IPS DF 4.7 (cell line): ENCODE results near the gene NELFB.

Source experiments
- DNase-seq: peaks from one replicate; pipeline ENCODE4 v3.0.0-alpha.2; 2013; ENCODE audit warnings: low spot score; ENCODE audit errors: extremely low read depth

The NELFB gene

GRCh38 chr9:137302449-137303150, 47.5 kb downstream of the NELFB start:
- no peak for DNase-seq

DNA sequence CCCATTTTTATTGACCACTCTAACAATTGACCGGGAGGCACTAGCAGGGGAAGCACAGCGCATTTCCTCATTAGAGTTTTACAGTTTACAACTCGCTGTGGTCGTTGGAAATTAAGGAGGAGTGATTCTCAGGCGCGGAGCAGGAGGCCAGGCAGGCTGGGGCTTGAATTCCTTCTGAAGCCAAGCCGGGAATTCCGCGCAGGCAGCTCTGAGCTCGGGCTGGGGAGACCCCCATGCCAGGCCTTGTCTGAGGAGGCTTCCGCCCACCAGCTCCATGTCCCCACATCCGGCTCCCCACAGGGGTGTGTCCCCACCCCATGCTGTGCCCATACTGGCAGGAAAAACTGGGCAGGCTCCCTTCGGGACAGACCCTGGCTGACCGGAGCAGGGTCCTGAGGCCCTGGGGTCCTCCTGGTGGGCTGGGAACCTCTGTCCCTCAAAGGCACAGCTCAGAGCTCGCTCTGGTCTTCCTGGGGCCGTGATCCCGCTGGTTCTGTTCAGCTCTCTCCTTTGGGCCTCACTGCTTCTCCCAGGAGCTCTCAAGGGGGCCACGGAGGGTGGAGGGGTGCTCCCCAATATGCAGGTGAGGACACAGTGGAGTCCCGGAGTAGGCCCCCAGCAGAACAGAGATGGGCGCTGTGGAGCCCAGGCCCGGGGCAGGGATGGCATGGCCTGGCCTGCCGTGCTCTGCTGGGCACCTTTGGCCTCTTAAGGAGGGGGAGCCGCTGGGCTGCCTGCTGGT, 48.2 kb downstream of the NELFB start:
- DNase-seq: no peak

DNA sequence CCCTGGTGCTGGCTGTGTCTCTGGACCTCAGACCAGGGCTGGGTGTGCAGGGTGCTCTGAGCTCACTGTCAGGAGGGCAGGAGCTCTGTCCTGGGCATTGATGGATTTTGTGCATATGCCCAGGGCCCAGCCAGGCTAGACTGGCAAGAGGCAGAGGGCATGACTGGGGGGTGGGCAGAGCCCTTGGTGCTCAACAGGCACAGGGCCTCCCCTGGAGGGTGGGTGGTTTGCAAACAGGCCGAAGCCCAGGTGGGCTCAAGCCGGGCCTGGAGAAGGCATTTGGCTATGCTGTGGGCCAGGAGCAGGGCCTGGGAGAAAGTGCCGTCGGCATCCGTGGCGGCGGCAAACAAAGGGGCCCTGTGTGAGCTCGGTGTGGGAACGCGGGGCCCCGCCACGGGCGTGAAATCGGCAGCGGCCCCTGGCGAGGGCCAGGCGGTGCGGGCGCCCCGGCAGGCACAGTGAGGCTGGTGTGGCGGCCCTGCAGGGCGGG, 48.8 kb downstream of the NELFB start:
- no peak for DNase-seq

DNA sequence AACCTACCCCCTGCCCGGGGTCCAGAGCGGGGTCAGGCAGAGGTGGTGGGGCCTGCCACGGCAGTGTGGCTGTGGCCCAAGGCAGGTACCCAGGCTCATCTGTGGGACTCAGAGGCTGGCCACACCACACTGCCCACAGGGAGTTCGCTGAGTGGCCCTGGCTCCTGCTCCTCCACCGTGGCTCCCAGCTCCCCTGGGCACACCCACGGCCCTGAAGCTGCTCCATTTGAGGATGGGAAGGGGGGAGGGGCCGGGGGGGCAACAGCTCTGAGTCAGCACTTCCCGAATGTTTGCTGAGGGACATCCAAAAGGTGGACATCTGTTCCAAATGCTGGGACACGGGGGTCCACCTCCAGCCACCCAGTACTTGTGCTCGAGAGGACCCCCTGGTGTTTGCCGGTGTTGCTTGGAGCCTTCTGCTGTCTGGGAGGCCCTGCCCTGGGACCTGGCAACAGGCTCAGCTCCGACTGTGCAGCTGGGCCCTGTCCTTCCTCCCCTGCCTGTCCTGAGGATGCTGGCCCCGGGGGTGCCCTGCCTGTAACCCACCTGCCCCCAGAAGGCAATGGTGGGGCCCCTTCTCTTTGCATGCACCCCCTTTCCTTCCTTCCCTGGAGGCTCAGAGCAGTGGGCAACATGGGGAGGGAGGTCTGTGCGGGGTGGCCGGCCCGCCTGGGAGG, 49.4 kb downstream of the NELFB start:
- no peak for DNase-seq

DNA sequence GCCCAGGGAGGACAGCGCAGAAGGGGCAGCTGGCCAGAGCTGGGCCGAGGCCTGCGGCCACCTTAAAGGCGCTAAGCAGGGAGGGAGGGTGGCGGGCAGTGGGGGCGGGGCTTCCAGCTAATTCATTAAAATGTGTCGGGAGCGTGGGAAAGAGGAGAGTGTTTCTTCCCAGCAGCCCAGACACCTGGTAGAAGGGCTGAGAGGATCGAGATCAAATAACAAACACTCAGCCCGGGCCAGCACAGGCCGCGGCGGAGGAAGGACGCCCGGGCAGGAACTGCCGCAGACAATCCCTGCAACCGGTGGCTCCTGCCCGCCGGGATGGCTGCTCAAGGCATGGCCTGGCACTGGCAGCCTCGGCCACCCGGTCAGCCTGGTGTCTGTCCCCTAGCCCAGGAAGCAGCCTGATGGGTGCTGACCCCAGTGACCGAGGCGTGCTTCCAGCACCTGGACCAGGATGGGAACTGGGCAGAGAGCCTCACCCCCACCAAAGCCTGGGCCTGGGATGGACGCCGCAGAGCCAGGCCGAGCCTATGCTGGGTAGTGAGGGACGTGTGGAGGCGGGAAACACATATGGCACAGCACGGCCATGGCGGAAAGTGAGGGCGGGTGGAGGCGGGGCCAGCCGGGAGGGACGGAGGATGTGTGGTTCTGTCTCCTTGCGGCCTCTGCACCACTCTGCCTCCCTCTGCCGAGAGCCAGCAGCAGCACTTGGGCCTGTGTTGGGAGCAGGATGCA, 50.1 kb downstream of the NELFB start:
- no peak for DNase-seq

DNA sequence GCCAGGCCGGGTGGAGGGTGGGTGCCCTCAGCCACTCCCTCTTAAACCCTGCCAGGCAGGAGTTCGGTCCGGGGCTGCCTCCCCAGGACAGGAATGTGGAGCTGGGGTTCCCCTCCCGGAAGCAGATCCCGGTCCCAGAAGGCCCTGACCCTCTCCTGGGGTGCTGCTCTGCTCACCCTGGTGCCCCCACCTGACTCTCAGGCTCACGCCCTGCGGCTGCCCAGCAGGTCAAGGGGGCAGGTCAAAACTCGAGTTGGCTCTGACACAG, 50.6 kb downstream of the NELFB start:
- no peak for DNase-seq

GRCh38 chr9:137306066-137306849, 51.1 kb downstream of the NELFB start:
- DNase-seq: no peak

- no peak for DNase-seq
Measured at GRCh38 chr9:137306850-137307254, 51.7 kb downstream of the NELFB start.

DNA sequence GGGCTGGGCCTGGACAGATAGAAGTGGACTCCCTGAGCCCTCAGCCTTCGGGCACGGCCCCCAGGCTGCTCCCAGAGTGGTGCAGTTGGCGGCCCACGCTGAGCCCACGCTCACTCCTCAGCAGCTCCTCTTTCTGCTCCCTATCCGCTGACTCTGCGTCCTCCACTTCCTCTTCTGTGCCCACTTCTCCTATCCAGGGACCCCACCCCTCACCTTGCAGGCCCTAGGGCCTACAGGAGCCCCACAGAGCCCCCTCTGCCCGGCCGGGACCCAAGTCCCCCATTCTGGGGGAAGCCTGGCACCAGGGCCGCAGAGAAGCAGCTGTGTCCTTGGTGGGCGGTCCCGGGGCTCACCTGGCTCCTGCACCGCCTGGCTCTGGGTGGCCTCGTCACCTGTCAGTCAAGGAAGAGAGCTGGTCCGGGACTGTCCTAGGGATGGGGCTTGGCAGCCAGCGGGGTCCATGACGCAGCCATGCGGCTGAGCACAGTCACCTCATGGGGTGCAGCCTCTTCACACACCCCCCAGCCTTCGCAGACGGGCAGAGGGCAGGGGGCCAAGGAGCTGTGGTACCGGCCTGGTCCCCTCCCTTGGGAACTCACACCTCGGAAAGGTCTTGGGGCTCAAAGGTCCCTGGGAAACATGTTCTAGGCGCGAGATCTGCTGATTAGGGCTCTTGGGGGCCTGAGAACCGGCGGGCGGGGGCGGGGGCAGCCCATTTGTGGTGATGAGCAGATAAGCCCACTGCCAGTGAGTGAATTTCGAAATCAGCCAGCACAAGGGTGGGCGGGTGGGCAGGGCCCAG, 52.3 kb downstream of the NELFB start:
- no peak for DNase-seq

DNA sequence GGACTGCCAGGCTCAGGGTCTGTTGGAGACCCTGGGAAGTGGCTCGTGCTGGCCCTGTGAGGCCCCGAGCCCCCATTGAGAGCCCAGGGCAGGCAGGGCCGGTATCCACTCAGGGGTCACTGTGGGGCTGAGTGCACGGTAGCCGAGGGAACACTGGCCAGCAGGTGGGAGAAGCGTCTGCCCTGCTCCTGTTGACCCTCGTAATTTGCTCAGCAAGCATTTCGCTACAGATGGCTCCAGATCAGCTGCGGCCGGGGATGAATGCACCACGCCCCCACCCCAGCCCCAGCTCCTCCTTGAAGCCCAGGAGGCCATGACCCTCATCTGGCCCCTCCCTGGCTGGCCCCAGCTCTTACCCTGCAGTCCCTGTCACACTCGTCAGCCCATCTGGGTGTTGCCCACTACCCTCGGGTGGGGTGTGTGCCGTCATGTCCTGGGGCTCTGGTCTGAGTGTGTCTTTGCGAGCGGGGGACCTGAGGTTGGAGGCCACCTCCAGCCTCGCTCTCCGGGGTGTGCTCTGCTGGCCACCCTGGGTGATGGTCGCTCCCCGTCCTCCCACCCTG, 53.0 kb downstream of the NELFB start:
- DNase-seq: no peak

- no peak for DNase-seq
Measured at GRCh38 chr9:137309368-137310188, 54.5 kb downstream of the NELFB start.

- no peak for DNase-seq
Measured at GRCh38 chr9:137310189-137311052, 55.3 kb downstream of the NELFB start.

DNA sequence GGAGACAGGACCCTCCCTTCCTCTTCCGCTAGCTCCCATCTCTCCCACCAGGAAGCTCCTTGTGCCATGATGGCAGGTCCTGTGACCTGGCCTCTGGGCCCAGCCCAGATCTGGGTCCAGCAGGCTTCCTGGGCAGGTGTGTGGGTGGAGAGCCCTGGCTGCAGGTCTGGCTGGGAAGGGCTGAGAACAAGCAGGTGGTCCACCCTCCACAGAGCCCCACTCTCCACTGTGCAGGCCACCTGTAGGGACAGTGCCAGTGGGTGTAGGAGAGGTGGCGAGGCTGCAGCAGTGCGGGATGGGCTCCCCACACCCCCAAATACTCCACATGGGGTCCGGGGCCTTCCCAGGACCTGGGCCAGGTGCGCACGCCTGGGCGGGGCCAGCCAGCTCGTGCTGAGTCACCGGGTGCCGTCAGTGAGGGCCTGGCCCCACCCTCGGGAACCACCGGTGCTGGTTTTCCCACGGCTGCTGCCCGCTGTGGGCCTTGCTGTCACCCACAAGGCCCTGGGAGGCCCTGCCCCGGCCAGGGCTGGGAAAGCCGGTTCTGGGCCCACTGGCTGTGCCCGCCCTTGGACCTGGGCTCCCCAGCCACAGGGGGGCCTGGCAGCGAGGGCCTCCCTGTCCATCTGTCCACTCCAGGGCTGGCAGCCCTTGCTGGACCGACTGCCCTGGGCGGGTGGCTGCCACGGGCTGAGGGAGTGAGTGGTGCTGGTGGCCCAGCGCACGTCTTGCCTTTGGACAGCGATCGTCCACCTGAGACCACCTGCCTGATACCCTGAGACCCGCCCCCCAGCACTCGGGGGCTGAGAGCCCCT, 56.3 kb downstream of the NELFB start:
- no peak for DNase-seq

GRCh38 chr9:137311986-137312851, 57.1 kb downstream of the NELFB start:
- DNase-seq: no peak

DNA sequence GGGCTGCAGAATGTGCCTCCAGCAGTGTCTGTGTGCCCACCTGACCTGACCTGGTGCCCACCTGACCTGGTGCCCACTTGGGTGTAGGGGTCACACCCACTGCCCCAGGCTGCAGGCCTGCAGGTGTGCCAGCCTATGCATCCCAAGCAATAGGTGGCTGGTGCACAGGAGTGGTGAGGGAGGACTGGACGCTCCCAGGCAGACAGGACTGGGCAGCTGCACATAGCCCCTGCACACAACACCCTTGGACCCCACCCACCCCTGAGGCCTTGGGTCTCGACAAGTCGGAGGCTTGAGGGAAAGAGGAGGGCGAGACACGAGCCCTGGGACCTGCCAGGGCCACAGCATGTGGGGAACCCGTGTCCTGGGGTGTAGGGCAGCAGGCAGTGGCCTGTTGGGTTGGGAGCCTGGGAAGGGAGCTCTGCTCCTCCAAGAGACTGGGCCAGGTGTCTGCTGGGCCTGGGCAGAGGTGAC, 57.8 kb downstream of the NELFB start:
- DNase-seq: no peak

GRCh38 chr9:137313326-137313936, 58.3 kb downstream of the NELFB start:
- no peak for DNase-seq
